Activated naive CD8-positive, alpha-beta T cell treated with anti-CD3 and anti-CD28 coated beads for 36 hours (primary cell): ENCODE measurements around the gene TNFSF15. TPM values are rescaled to one million over a fixed set of nuclear protein-coding genes. Genes with fewer than 3 reads are reported as not detected.

Experiments used
- DNase-seq: peaks from one replicate; pipeline ENCODE4 v3.0.0; 2021
- H3K27ac Mint-ChIP-seq: one replicate; pipeline ENCODE4 v1.8.0; 2022; ENCODE audit warnings: mild to moderate bottlenecking, moderate library complexity, mixed read lengths
- H3K27me3 Mint-ChIP-seq: one replicate; pipeline ENCODE4 v1.8.0; 2022; ENCODE audit warnings: mild to moderate bottlenecking, mixed read lengths
- H3K36me3 Mint-ChIP-seq: one replicate; pipeline ENCODE4 v1.8.0; 2021; ENCODE audit warnings: mild to moderate bottlenecking, mixed read lengths
- H3K4me1 Mint-ChIP-seq: one replicate; pipeline ENCODE4 v1.8.0; 2021; ENCODE audit warnings: mixed read lengths
- H3K4me3 Mint-ChIP-seq: one replicate; pipeline ENCODE4 v1.8.0; 2022; ENCODE audit warnings: mild to moderate bottlenecking, moderate library complexity, mixed read lengths
- H3K9me3 Mint-ChIP-seq: one replicate; pipeline ENCODE4 v1.8.0; 2022; ENCODE audit warnings: mixed read lengths
- total RNA-seq, 2 experiments: library from RNA; stranded (reverse); gene quantifications; one replicate each; pipeline ENCODE4 v1.2.3, GENCODE V29; 2021

The TNFSF15 gene
- total RNA-seq, 2 experiments from 2014 or later = 2.3 to 2.4 TPM

DNA sequence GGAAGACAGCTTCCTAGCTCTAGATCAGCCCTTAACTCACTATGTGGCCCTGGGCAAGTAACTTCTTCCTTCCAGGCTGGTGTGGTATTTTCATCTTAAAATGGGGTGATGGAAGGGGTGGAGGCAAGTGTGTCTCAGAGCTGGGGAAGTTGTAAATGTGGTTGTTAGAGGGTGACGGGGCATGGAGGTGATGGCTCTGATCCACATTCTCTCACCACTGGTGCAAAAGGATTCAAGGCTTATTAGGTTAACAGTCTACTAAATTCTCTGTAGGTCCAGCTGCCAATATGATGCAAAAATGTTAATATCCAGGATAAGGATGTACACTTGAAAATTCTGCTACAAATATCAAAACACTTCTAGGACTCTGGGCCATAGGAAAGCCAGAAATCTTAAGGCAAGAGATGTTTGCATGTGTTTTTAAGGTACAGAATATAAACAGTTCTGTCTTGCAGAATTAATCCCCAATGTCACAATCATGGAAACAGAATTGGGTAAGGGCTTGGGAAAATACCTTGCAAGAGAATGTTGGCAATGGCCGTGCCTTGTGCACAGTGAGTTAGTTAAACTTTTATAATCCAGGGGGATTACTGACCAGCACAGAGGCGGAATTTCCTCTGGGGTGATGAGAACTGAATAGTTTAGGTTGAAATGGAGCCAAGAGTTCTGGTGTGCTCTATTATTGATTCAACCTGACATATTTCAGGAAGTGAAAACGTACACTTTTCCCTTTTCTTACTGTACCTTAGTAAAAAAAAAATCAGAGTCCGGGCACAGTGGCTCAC, 19.8 kb downstream of the TNFSF15 start:
- no peak overlapping the region for H3K4me3 Mint-ChIP-seq
- no peaks in the 10 kb centered on the region for H3K9me3 Mint-ChIP-seq
- H3K4me1 Mint-ChIP-seq = peaks cover 5% of the 10 kb centered on the region
- H3K36me3 Mint-ChIP-seq = peaks cover 6% of the 10 kb centered on the region
- no peak for DNase-seq
- no peaks in the 10 kb centered on the region for H3K27me3 Mint-ChIP-seq
- H3K27ac Mint-ChIP-seq = no peak overlapping the region

DNA sequence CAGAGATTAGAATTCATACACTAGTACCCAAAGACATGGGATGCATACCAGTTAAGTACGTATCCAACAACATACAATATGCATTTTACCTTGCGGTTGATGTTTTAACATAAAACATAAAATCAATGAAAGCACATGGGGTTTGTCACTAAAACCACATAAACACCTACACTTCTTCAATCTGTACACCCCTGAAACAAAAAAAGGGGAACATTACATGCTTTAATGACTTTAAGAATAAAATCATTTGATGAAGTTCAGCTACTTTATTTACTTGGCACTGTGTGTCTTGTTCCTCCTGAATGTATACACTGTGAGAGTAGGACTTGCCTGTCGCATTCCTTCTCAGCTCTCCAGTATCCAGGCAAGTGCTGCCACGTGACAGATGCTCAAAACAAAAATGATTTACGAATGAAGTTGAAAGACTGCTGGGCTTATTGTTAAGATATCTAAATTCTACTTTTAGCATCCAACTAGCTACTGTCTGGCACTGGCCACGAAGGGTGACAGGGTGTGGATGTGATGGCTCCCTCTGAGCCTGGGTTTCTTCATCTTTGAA, 21.0 kb downstream of the TNFSF15 start:
- Mint-ChIP-seq H3K9me3 (no peaks in the 10 kb centered on the region), H3K4me3 (no peak overlapping the region), H3K36me3 (no peaks in the 10 kb centered on the region), H3K4me1 (no peaks in the 10 kb centered on the region), H3K27ac (no peak overlapping the region), H3K27me3 (no peaks in the 10 kb centered on the region)
- DNase-seq = no peak

DNA sequence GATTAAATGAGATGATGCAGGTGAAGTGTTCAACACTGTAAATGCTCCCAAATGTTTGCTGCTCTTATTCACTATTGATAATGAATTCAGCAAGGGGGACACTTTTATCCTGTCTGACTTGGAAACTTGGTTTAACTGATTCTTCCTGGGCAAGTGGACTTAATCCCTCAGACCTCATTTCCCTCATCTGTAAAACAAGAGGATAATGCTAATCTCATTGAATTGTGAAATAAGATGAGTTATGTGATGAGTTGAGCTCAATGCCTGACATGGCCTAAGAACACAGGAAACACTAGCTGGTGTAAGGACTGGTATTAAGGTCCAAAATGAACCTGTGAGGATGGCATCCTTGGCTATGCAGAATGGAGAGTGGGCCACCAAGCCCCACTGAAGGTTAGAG, 23.3 kb downstream of the TNFSF15 start:
- Mint-ChIP-seq H3K27me3 (peaks cover 4% of the 10 kb centered on the region), H3K4me3 (no peak overlapping the region), H3K9me3 (no peaks in the 10 kb centered on the region), H3K36me3 (no peaks in the 10 kb centered on the region), H3K4me1 (peaks cover 4% of the 10 kb centered on the region), H3K27ac (no peak overlapping the region)
- DNase-seq = no peak

DNA sequence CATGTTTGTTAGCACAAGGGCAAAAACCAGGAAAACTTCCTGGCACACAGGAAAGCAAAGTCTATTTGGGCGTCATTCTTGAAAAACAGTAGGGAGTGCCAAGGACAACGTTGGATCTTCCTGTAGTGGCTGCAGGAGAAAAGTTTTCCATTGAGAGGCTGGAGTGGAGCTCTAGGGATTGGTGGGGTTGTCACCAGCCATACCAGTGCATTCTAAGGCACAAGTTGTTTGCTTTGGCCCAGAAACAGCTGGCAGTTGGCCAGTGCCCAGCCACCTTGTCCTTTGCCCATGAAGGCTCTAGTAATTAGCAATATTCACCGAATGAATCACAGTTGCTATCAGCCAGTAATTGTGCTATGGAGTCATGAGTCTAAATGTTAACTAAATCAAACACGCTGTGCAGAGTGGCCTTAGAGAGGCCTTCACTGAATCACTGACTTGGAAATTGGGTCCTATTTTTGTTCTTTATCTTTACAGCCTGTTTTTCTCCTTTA, 26.4 kb downstream of the TNFSF15 start:
- Mint-ChIP-seq H3K27me3 (peaks cover 8% of the 10 kb centered on the region), H3K36me3 (peaks cover 3% of the 10 kb centered on the region), H3K9me3 (peaks cover 2% of the 10 kb centered on the region), H3K4me1 (peaks cover 21% of the 10 kb centered on the region), H3K4me3 (no peak overlapping the region), H3K27ac (no peak overlapping the region)
- no peak for DNase-seq

DNA sequence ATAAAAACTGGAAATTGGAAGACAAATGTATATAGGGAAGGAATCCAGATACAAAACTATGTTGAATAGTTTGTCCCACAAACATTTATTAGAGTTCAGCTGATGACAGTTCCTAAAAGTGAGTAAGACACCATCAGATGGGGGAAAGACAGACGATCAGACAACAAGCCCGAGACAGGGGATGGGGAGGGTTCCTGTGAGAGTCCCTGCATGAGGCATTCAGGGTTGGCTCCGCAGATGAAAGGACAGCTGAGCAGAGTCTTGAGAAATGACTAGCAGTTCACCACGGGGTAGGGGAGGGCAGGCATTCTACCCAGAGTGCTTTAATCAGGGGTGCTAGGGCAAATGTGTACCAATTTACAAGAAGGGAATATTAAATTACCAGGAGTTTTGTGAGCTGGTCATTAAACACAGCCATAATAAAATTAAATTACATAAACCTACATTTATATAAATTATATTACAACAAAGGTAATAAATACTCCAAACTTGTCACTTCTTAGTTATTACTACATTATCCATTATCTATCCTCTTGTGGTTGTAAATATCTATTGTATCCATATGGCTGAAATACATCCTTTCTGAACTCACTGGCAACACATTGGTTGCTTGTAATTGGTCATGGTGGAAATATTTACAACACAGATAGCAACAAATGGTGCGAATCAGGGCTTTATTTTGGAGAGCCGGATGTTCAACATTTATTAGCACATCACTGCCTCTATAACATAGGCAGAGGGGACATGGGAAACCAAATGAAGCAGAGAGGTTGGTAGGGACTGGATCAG, 27.8 kb downstream of the TNFSF15 start:
- peak; percentile 35 for DNase-seq

DNA sequence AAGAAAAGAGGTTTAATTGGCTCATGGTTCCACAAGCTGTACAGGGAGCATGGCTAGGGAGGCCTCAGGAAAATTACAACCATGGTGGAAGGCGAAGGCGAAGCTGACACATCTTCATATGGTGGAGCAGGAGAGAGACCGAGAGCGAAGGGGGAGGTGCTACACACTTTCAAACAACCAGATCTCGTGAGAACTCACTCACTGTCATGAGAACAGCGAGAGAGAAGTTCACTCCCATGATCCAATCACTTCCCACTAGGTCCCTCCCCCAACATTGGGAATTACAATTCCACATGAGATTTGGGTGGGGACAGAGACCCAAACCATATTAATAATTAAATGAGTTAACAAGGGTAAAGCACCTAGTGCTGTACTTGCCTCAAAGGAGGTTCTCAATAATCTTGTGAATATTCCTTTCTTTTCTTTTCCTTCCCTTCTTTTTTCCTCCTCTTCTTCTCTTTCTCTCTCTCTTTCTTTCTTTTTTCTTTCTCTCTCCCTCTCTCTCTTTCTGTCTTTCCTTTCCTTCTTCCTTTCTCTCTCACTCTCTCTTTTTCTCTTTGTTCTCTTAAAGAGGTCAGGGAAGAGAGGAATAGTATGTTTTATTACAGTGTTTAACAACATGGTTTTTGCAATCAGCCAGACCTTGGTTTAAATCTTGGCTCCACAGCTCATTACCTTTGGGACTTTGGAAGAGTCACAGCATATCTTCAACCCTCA, 29.0 kb downstream of the TNFSF15 start:
- Mint-ChIP-seq H3K27ac (no peak overlapping the region), H3K36me3 (peaks cover 3% of the 10 kb centered on the region), H3K27me3 (peaks cover 8% of the 10 kb centered on the region), H3K4me1 (peaks cover 21% of the 10 kb centered on the region), H3K4me3 (no peak overlapping the region), H3K9me3 (peaks cover 2% of the 10 kb centered on the region)
- no peak for DNase-seq

More for the DNA sequence above, 27.8 kb downstream of the TNFSF15 start:
- peaks cover 2% of the 10 kb centered on the region for H3K9me3 Mint-ChIP-seq
- H3K4me1 Mint-ChIP-seq = peaks cover 21% of the 10 kb centered on the region
- no peak overlapping the region for H3K27ac Mint-ChIP-seq
- H3K27me3 Mint-ChIP-seq = peaks cover 8% of the 10 kb centered on the region
- H3K4me3 Mint-ChIP-seq = no peak overlapping the region
- peaks cover 3% of the 10 kb centered on the region for H3K36me3 Mint-ChIP-seq

DNA sequence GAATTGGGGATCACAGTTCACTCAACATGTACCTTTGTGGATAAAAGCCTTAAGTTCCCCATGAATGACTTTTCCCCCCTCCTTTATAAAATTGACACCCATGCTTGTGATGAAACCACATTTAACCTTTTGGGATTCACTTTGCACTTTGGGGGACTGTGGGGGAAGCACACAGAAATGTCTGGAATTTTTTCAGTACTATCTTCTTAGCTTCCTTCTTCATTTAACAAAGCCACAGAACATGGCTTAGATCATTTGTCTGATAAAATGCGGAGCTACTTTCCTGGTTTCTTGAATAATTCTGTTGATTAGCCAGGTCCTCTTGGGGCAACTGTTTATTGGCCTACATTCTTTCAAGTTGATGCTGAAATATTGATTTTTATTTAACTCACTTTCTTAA, 29.9 kb downstream of the TNFSF15 start:
- H3K27me3 Mint-ChIP-seq = peaks cover 8% of the 10 kb centered on the region
- H3K4me1 Mint-ChIP-seq = peaks cover 21% of the 10 kb centered on the region
- DNase-seq = no peak
- H3K9me3 Mint-ChIP-seq = peaks cover 2% of the 10 kb centered on the region
- peaks cover 3% of the 10 kb centered on the region for H3K36me3 Mint-ChIP-seq
- H3K4me3 Mint-ChIP-seq = no peak overlapping the region
- H3K27ac Mint-ChIP-seq = peak overlapping the region; percentile 27

DNA sequence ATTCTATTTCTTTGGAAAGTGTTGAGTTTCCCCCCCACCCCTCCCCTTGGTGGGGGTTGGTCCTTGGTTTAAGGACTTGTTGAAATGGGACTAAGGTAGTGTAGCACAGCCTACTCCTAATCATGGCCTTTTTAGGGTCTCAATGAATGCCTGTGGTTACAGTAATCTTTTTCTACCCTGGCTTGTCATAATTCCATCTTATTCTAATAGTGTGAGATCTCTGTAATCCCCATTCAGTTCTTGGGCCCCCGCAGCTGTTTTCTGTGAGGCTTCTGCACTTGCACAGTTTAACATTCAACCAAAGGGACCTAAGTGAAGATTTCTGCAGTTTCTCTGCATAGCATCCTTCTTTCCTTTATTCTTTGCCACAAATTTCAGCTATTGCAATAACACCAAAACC, 30.7 kb downstream of the TNFSF15 start:
- H3K9me3 Mint-ChIP-seq = peaks cover 2% of the 10 kb centered on the region
- H3K4me3 Mint-ChIP-seq = no peak overlapping the region
- H3K27ac Mint-ChIP-seq = no peak overlapping the region
- peaks cover 21% of the 10 kb centered on the region for H3K4me1 Mint-ChIP-seq
- DNase-seq = no peak
- peaks cover 3% of the 10 kb centered on the region for H3K36me3 Mint-ChIP-seq
- H3K27me3 Mint-ChIP-seq = peaks cover 8% of the 10 kb centered on the region

DNA sequence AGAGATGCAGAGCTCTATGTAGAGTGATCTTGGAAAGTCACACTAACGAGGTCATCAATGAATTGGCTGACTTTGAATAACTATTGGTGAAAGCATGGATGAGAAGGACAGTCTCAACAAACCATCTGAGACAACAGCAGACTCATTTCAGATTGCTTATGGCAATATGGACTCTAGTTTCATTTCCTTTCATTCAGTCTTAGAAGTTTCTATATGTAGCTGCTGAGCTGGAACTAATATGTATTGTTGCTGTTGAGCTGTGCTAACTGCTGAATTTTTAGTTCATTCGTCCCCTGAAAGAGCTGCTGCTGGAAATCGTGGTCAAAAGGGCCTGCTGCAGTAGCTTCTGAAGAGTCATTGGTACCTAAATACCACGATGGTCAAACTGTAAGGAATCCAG, 31.3 kb downstream of the TNFSF15 start:
- peaks cover 21% of the 10 kb centered on the region for H3K4me1 Mint-ChIP-seq
- no peak overlapping the region for H3K4me3 Mint-ChIP-seq
- DNase-seq = no peak
- peaks cover 2% of the 10 kb centered on the region for H3K9me3 Mint-ChIP-seq
- H3K36me3 Mint-ChIP-seq = peaks cover 3% of the 10 kb centered on the region
- no peak overlapping the region for H3K27ac Mint-ChIP-seq
- peaks cover 8% of the 10 kb centered on the region for H3K27me3 Mint-ChIP-seq

DNA sequence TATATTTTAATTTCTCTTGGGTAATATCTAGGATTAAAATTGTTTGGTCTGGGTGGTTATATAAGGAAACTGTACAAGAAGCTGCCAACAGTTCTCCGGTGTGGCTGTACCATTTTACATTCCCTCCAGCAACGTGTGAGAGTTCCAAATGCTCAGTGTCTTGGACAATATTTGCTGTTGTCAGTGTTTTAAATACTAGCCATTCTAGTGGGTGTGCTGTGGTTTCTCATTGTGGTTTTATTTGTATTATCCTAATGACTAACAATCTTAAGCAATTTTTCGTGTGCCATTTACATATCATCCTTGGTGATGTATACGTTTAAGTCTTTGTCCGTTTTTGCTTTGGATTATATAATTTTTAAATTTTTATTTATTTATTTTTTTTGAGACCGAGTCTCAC, 34.0 kb downstream of the TNFSF15 start:
- H3K36me3 Mint-ChIP-seq = peaks cover 3% of the 10 kb centered on the region
- no peak for DNase-seq
- peaks cover 15% of the 10 kb centered on the region for H3K4me1 Mint-ChIP-seq
- peaks cover under 1% of the 10 kb centered on the region for H3K27me3 Mint-ChIP-seq
- no peak overlapping the region for H3K4me3 Mint-ChIP-seq
- no peak overlapping the region for H3K27ac Mint-ChIP-seq
- H3K9me3 Mint-ChIP-seq = peaks cover 2% of the 10 kb centered on the region

DNA sequence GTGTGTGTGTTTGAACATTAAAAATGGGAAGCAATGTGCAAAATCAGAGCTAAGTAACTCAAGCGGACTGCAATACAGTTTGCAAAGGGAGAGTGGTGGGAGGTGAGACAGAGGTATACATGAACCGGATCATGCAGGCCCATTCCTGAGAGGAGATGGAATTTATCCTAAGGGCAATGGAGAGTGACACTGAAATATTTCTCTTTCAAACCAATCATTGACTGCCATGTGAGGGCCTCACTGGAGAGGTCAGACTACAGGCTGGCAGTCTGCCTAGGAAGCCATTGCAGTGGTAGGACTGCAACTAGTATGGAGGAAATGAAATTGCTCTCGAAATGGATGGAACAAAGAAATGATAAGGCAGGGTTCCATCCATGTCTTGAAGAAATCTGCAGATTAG, 34.8 kb downstream of the TNFSF15 start:
- peaks cover 3% of the 10 kb centered on the region for H3K36me3 Mint-ChIP-seq
- no peak overlapping the region for H3K27ac Mint-ChIP-seq
- H3K9me3 Mint-ChIP-seq = peaks cover 2% of the 10 kb centered on the region
- no peaks in the 10 kb centered on the region for H3K27me3 Mint-ChIP-seq
- no peak overlapping the region for H3K4me3 Mint-ChIP-seq
- DNase-seq = no peak
- H3K4me1 Mint-ChIP-seq = peaks cover 12% of the 10 kb centered on the region

DNA sequence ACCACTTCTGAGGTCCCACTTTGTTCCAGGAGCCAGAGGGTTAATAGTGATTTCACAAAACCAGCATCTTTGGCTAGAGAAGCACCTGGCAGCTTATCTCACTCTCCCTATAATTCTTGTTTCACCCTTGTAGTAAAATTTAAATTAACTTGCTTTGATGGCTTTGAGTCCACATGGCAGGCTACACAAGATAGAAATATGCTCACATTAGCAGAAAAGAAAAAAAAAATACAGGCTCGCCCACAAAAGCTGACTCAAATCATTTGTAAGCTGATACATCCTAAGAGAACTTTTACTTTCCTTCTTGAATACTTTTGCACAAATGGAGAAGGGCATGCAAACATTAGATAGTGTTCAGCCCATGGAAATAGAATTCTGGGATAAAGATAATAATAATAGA, 36.2 kb downstream of the TNFSF15 start:
- H3K4me1 Mint-ChIP-seq = peaks cover under 1% of the 10 kb centered on the region
- DNase-seq = no peak
- H3K27me3 Mint-ChIP-seq = no peaks in the 10 kb centered on the region
- H3K27ac Mint-ChIP-seq = no peak overlapping the region
- no peaks in the 10 kb centered on the region for H3K9me3 Mint-ChIP-seq
- H3K36me3 Mint-ChIP-seq = no peaks in the 10 kb centered on the region
- H3K4me3 Mint-ChIP-seq = no peak overlapping the region

DNA sequence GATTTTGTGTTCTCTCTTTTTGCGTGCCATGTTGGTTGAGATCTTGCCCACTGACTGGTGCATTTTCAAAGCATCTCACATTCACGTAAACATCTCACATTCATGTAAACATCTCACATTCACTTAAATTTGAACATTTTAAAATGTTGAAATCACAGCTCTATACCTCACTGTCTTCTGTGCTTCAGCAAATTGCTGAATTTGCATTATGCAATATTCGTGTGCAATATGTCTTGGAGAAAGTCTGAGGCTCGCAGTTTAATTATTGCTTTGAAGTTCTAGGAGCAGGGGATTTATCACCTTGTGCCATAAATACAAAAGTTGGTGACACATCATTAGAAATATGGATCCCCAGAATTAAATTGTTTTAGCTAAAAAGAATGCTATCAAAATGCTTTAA, 42.6 kb downstream of the TNFSF15 start:
- H3K36me3 Mint-ChIP-seq = no peaks in the 10 kb centered on the region
- H3K4me1 Mint-ChIP-seq = no peaks in the 10 kb centered on the region
- peaks cover 8% of the 10 kb centered on the region for H3K9me3 Mint-ChIP-seq
- DNase-seq = no peak
- no peak overlapping the region for H3K27ac Mint-ChIP-seq
- H3K27me3 Mint-ChIP-seq = no peaks in the 10 kb centered on the region
- H3K4me3 Mint-ChIP-seq = no peak overlapping the region

DNA sequence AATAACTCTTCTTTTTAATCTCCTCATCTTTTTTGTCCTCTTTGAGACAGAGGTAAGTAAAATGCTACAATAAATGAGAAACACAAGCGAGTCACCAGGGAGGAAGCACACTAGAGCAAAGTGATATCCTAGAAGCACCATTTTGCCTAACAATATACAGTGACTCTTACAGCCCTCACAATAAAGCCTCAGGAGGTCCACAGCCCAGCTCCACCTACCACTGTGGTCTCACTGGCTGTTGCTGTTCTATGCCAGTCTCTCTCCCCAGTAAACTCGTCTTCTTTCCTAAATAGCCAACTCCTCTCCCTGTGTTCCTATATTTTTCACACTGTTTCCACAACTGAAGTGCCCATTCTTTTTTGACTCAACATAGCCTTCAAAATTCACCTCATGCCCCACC, 44.3 kb downstream of the TNFSF15 start:
- no peaks in the 10 kb centered on the region for H3K36me3 Mint-ChIP-seq

More for the DNA sequence above, 44.3 kb downstream of the TNFSF15 start:
- Mint-ChIP-seq H3K9me3 (peaks cover 8% of the 10 kb centered on the region), H3K4me1 (peaks cover 7% of the 10 kb centered on the region), H3K27ac (no peak overlapping the region), H3K27me3 (no peaks in the 10 kb centered on the region), H3K4me3 (no peak overlapping the region)
- no peak for DNase-seq
